OCI-LY3 (cell line): ENCODE data around the gene TMEM167B.

Experiments
- H2AFZ ChIP-seq: fragments of 200-600, 300-600 bp; shearing (Covaris generic); 2 replicates; pipeline ENCODE4 v1.6.0; 2014; ENCODE audit warnings: antibody characterized with exemption, low read depth, low read length
- H3K27ac ChIP-seq: fragments of 200-600, 300-600 bp; sonication (generic); 2 replicates; pipeline ENCODE4 v1.5.1; 2014; ENCODE audit warnings: mild to moderate bottlenecking, low read length, moderate library complexity, mixed read lengths
- H3K27me3 ChIP-seq: fragments of 200-600, 300-600 bp; sonication (generic); 2 replicates; pipeline ENCODE4 v1.6.1; 2014; ENCODE audit warnings: low read depth, low read length, mixed read lengths
- H3K36me3 ChIP-seq: fragments of 200-600, 300-600 bp; sonication (generic); replicated peaks from 2 replicates; pipeline ENCODE3; 2014; ENCODE audit warnings: low read depth, low read length, mixed read lengths
- H3K4me1 ChIP-seq: fragments of 300-600, 200-600 bp; sonication (generic); 2 replicates; pipeline ENCODE4 v1.6.1; 2014; ENCODE audit warnings: low read length, mixed read lengths
- H3K4me2 ChIP-seq: fragments of 200-600, 300-600 bp; sonication (generic); 2 replicates; pipeline ENCODE4 v1.6.1; 2014; ENCODE audit warnings: low read length, mixed read lengths
- H3K4me3 ChIP-seq: fragments of 300-600, 200-600 bp; sonication (generic); 2 replicates; pipeline ENCODE4 v1.5.1; 2014; ENCODE audit warnings: antibody characterized with exemption, mild to moderate bottlenecking, low read length, moderate library complexity
- H3K79me2 ChIP-seq: fragments of 300-600, 200-600 bp; shearing (Covaris generic); 2 replicates; pipeline ENCODE4 v1.6.1; 2014; ENCODE audit warnings: mild to moderate bottlenecking, low read length, mixed read lengths
- H3K9ac ChIP-seq: fragments of 300-600, 200-600 bp; shearing (Covaris generic); 2 replicates; pipeline ENCODE4 v1.6.0; 2014; ENCODE audit warnings: mild to moderate bottlenecking, low read length, moderate library complexity
- H3K9me3 ChIP-seq: fragments of 200-600, 300-600 bp; shearing (Covaris generic); 2 replicates; pipeline ENCODE4 v1.6.1; 2014; ENCODE audit warnings: low read length, mixed read lengths; ENCODE audit not compliant: insufficient read depth
- H4K20me1 ChIP-seq: fragments of 200-600, 300-600 bp; sonication (generic); 2 replicates; pipeline ENCODE4 v1.6.1; 2016; ENCODE audit warnings: low read length, mixed read lengths; ENCODE audit not compliant: insufficient read depth
- EZH2phosphoT487 ChIP-seq: fragments of 200-600 bp; shearing (Covaris generic); IDR thresholded peaks from 2 replicates; pipeline ENCODE4 v1.6.1; 2018; ENCODE audit warnings: antibody characterized with exemption, mixed run types, low read depth
- TF ChIP-seq, protein P1 (sequence below): fragments of 200-600, 300-600 bp; sonication (generic); IDR thresholded peaks from 2 replicates; pipeline ENCODE4 v1.5.1; 2014; ENCODE audit warnings: antibody characterized with exemption, low read length, low read depth

The TMEM167B gene

DNA sequence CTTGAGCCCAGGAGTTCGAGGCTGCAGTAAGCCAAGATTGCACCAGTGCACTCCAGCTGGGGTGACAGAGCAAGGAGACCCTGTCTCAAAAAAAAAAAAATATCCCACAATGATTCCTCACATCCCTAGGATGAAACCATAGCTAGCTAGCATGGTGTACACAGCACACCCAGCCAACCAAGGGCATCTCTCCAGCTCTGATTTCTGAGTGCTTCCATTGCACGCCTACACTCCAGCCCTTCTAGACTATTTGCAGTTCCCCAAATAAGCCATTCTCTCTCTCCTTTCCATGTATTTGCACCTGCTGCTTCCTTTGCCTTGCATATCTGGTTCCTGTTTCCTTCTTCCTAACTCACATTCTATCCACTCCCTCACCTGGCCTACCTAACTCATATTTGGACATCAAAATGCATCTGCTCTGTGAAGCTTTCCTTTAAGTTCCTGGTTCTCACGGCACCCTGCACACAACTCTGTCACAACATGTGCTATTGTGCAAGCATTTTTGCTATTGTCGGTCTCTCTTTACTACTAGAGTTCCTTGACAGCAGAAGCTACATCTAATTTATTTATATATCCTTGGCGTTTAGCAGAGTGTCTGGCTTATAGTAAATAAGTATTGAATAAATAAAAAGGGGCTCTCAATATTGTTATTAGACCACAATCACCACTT, 21.0 kb downstream of the TMEM167B start:
- no peaks in the 10 kb centered on the region for H3K36me3 ChIP-seq
- H3K4me2 ChIP-seq = peak overlapping the region; percentile 92
- H4K20me1 ChIP-seq = no peaks in the 10 kb centered on the region
- no peak overlapping the region; the same call in 1 of the 2 replicates for H3K4me3 ChIP-seq
- no peak overlapping the region for H3K27ac ChIP-seq
- no peak overlapping the region for H2AFZ ChIP-seq
- H3K27me3 ChIP-seq = peaks cover 7% of the 10 kb centered on the region
- H3K4me1 ChIP-seq = no peaks in the 10 kb centered on the region; the same call in 1 of the 2 replicates
- H3K79me2 ChIP-seq = no peaks in the 10 kb centered on the region
- no peak for TF ChIP-seq EZH2phosphoT487
- TF ChIP-seq, protein P1, sequence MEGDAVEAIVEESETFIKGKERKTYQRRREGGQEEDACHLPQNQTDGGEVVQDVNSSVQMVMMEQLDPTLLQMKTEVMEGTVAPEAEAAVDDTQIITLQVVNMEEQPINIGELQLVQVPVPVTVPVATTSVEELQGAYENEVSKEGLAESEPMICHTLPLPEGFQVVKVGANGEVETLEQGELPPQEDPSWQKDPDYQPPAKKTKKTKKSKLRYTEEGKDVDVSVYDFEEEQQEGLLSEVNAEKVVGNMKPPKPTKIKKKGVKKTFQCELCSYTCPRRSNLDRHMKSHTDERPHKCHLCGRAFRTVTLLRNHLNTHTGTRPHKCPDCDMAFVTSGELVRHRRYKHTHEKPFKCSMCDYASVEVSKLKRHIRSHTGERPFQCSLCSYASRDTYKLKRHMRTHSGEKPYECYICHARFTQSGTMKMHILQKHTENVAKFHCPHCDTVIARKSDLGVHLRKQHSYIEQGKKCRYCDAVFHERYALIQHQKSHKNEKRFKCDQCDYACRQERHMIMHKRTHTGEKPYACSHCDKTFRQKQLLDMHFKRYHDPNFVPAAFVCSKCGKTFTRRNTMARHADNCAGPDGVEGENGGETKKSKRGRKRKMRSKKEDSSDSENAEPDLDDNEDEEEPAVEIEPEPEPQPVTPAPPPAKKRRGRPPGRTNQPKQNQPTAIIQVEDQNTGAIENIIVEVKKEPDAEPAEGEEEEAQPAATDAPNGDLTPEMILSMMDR = no peak
- no peaks in the 10 kb centered on the region for H3K9me3 ChIP-seq
- no peak overlapping the region for H3K9ac ChIP-seq

GRCh38 chr1:109112056-109112651, 21.6 kb downstream of the TMEM167B start:
- Histone ChIP-seq H3K9ac (peak overlapping the region; percentile 16; the same call in 1 of the 2 replicates), H3K4me2 (peak overlapping the region; percentile 92), H2AFZ (peak overlapping the region; percentile 27; the same call in 1 of the 2 replicates), H3K4me1 (no peaks in the 10 kb centered on the region; the same call in 1 of the 2 replicates), H3K9me3 (no peaks in the 10 kb centered on the region), H3K27ac (no peak overlapping the region), H3K79me2 (no peaks in the 10 kb centered on the region), H4K20me1 (no peaks in the 10 kb centered on the region), H3K4me3 (peak overlapping the region; percentile 77), H3K27me3 (peaks cover 7% of the 10 kb centered on the region), H3K36me3 (no peaks in the 10 kb centered on the region)
- TF ChIP-seq EZH2phosphoT487 = no peak
- TF ChIP-seq, protein P1 = peak; percentile 54

- Histone ChIP-seq H3K4me1 (no peaks in the 10 kb centered on the region; the same call in 1 of the 2 replicates), H3K27ac (no peak overlapping the region)
These were observed 22.2 kb downstream of the TMEM167B start for GRCh38 chr1:109112652-109113285.

More at GRCh38 chr1:109112652-109113285, 22.2 kb downstream of the TMEM167B start:
- Histone ChIP-seq H3K4me3 (peak overlapping the region; percentile 77), H3K79me2 (no peaks in the 10 kb centered on the region), H3K4me2 (peak overlapping the region; percentile 92), H4K20me1 (no peaks in the 10 kb centered on the region), H3K9me3 (no peaks in the 10 kb centered on the region), H3K27me3 (peaks cover 7% of the 10 kb centered on the region), H3K9ac (peak overlapping the region; percentile 16; the same call in 1 of the 2 replicates), H2AFZ (peak overlapping the region; percentile 27; the same call in 1 of the 2 replicates), H3K36me3 (no peaks in the 10 kb centered on the region)
- TF ChIP-seq EZH2phosphoT487 = no peak
- TF ChIP-seq, protein P1 = peak; percentile 80
